NCI-H146 (cell line): Measurements from ENCODE around the gene PDE6A.
"Not testable (repeated sequence)": the region's sequence is repeated elsewhere in the genome, so short reads cannot be mapped to it uniquely, and the experiment has no call there.

ENCODE experiments used
- DNase-seq: peaks from one replicate; lab custom pipeline; 2025; lab: John Stamatoyannopoulos, UW

PDE6A gene

DNA sequence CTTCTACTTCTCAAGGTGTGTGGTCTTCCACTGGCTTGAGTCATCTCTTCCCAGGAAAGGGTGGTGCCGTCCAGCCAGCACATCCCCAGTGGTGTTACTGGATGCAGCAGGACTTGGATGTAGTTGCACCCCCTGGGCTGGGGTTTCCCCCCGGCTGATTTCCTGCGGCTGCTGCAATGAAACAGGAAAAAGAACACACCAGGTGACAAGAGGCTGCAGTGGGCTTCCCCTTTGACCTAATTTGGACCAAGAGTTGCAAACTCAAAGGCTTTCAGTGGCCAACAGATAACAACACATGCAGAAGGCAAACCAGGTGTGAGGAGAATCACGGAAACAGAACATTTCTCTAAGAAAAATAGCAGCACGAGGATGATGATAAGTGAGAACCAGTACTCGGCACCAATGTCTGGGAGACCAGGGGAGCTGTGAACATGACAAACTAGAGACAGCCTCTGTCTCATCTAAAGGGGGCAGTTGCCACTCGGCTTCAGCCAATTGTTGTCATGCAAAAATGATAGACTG lies 83.7 kb downstream of the PDE6A start:
- no peak for DNase-seq

DNA sequence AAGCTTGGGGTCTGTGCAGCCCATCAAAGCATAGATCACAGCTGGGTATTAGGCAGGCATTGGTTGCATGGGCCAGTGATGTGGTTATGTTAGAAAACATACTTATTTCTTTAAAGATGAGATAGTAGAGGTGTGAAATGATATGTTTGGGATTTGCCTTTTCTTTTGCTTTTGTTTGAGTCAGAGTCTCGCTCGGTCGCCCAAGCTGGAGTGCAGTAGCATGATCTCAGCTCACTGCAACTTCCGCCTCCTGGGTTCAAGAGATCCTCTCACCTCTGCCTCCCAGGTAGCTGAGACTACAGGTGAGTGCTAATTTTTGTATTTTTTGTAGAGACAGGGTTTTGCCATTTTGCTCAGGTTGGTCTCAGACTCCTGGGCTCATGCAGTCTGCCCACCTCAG lies 84.8 kb downstream of the PDE6A start:
- DNase-seq, result no peak

DNA sequence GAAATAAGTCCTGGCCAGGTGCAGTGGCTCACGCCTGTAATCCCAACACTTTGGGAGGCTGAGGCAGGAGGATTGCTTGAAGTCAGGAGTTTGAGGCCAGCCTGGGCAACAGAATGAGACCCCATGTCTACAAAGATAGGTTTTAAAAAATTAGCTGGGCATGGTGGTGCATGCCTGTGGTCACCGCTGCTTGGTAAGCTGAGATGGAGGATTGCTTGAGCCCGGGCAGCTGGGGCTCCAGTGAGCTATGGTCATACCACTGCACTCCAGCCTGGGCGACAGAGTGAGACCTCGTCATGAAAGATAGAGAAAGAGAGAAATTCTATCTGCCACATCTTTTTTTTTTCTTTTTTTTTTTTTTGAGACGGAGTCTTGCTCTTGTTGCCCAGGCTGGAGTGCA lies 86.1 kb downstream of the PDE6A start:
- not testable (repeated sequence) for DNase-seq

- no peak for DNase-seq
These were observed 87.1 kb downstream of the PDE6A start for GRCh38 chr5:149857499-149857898.

GRCh38 chr5:149855366-149855765 lies 89.2 kb downstream of the PDE6A start:
- peak; percentile 64 for DNase-seq

- DNase-seq, result no peak
These were observed 89.7 kb downstream of the PDE6A start for GRCh38 chr5:149854866-149855265.

DNA sequence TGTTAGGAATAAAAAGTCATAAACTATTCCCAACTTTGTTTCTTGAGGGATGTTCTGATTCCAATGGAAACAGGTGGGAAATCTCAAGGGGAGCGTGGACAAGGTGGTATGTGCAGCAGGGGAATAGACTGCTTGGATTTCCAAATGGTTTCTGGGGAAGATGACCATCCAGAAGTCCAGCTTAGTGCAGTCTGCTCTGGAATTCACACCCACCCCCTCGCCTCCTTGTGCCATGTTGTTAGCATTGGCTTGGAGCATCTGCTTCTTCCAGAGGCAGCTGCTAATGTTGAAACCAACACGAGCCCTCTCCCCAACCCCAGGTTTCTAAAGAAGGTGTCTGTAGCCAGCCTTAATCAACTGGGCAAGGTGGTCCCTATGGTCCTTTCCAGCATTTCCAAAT lies 90.9 kb downstream of the PDE6A start:
- DNase-seq, result no peak

DNA sequence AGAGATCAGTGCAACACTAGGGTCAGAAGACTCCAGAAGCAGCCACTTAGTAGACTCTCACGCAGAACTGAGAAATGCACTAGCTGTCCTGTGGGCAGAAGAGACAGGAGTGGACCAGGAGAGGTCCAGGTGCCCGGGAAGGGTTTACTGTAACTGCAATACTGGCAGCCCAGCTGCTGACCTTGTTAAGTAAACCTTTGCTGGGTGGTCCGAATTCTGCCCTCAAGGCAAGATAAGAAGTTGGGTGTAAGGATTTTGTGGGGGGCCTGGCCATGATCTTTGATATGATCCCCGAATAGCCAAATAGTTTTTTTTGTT lies 91.3 kb downstream of the PDE6A start:
- no peak for DNase-seq

DNA sequence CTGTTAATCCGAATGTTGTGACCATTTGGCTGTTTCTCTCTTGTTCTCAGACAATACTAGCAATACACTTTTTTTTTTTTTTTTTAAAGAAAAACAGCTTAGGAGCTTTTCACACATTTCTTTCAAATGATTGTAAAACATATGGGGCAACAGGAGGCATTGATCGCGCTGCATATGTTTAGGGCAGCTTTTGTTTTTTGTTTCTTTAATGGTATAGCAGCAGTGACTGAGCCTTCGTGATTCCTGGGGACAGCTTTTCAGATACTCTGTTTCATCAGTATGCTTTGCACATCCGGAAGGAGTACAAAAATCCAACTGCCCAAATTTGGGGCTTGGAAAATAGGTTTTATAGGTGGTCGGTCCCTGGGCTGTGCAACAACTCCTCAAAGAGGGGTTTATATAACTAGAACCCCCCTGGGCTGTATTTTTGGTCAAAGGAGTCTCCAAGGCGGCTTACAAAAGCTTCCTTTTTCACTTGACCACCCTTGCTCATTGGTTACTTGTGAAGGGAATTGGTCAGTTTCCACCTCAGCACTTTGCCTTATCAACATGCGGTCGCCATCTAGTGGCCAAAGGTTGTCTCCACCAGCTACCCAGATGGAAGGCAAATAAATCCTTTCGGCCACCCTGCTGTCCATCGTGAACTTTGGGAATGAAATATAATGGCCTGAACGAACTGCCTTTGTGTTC lies 91.8 kb downstream of the PDE6A start:
- DNase-seq, result peak; percentile 49

DNA sequence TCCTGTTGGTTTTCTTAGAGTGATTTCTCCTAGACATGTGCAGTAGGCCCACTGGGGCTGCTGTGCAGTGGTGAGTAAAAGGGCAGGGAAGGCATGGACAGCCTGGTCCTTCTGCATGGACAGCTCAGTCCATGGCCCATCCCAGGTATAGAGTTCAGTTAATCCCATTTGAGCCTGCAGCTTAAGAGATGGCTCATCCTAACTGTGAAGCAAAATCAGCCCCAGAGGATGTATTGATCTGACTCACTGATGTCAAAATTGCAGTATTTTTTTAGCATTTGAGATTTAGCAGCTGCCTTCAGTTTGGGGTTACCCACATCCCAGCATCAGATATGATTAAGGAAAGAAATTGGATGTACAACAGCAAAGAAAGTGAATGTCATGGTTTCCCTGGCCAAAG lies 93.4 kb downstream of the PDE6A start:
- no peak for DNase-seq

- DNase-seq, result no peak
These were observed 94.4 kb downstream of the PDE6A start for GRCh38 chr5:149849966-149850910.

- DNase-seq, result no peak
These were observed 95.2 kb downstream of the PDE6A start for GRCh38 chr5:149849280-149849965.

GRCh38 chr5:149847611-149848010 lies 97.0 kb downstream of the PDE6A start:
- DNase-seq, result no peak

GRCh38 chr5:149846021-149846420 lies 98.6 kb downstream of the PDE6A start:
- DNase-seq, result no peak

DNA sequence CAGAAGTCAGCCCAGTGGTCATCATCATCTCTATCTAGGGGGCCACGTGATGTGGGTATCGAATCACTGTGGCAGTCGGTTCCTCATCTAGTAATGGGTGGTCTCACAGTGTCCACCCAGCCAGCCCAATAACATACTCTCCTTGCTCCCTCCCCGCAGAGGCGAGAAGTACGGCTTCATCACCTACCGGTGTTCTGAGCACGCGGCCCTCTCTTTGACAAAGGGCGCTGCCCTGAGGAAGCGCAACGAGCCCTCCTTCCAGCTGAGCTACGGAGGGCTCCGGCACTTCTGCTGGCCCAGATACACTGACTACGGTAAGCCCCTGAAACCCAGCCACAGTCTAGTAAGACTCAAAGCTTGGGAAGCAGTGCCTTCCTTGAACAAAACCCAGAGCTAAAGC lies 99.0 kb downstream of the PDE6A start:
- no peak for DNase-seq

- DNase-seq, result no peak
These were observed 102.5 kb downstream of the PDE6A start for GRCh38 chr5:149841851-149842793.

- no peak for DNase-seq
These were observed 104.3 kb downstream of the PDE6A start for GRCh38 chr5:149840226-149840825.

DNA sequence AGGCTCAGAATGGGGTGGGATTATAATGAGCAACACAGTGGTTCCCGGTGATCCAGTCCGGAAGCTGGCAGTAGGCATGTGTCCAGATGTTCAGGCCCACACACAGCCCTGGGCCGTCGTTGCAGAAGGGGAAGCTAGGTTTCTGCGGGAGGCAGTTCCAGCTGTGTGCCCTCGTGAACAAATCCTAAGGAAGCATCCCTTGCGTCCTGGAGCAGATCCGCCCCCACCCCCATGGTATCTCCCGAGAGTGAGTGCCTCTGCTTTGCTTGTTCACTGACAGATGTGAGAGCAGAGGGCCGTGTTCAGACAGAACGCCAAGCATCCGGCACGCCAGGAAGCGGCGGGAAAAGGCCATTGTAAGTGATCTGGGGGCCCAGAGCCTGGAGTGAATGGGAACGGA lies 104.8 kb downstream of the PDE6A start:
- no peak for DNase-seq

GRCh38 chr5:149838881-149839739 lies 105.5 kb downstream of the PDE6A start:
- DNase-seq, result no peak

- peak; percentile 19 for DNase-seq
These were observed 106.8 kb downstream of the PDE6A start for GRCh38 chr5:149837680-149838269.
